A204.1 (cell line): Measurements from ENCODE around the gene FIBCD1.

Source experiments
- FAIRE-seq: peaks from 2 replicates; lab custom pipeline; 2012; peaks lifted over from hg19 to GRCh38; lab: Jason Lieb, UNC

Gene FIBCD1

DNA sequence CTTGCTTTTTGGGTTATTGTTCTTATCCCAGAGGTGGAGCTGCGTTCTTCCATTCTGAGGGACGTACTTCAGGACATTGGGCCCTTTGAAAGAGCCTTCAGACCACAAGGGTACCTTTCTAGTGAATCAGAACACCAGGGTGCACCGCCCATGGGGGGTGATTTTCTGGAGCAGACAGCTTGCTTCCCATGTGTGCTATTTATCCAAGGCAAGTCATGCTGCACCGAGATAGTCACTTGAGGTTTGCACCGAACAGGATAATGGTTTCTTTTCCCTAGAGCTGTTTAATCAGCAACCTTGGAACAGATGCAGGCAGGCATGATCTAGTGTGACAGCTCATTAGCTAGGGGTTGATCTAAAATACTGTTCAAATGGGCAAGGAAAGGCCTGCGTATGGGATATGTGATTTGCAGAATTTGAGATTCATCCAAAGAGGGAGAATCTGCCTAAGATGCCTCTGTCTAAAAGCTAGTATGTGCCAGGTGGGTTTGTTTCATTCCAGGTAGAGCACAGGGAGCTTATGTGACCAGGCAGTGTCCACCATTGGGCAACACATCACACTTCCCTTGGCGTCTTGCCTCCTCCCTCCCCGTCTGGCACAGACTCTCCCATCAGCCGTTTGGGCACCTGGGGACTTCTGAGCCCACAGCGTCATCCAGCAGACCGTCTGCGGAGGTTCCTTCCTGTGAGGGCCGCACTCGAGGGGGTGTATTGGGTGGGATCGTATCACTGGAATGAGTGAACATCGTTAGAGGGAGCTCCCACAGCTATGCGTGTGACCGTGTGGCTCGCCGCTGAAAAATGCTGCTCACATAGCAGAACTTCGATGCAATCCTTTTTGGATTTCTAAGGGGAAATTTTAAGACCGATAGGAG lies 80.9 kb downstream of the FIBCD1 start:
- FAIRE-seq, result no peak

GRCh38 chr9:130856474-130856873 lies 82.6 kb downstream of the FIBCD1 start:
- no peak for FAIRE-seq

GRCh38 chr9:130854835-130855234 lies 84.2 kb downstream of the FIBCD1 start:
- no peak for FAIRE-seq

DNA sequence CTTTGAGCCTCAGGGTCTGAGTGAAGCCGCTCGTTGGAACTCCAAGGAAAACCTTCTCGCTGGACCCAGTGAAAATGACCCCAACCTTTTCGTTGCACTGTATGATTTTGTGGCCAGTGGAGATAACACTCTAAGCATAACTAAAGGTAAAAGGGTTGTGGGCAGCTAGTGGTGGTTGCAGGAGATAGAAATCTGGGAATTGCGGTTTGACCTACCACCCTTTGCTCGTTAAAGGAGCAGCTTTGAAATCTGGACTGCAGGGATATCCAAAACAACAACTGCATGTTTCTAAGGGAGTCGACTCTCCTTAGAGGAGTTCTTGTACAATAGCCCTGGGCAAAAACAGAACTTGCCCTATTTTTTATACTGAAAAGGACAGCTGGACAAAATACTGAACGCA lies 85.0 kb downstream of the FIBCD1 start:
- no peak for FAIRE-seq

DNA sequence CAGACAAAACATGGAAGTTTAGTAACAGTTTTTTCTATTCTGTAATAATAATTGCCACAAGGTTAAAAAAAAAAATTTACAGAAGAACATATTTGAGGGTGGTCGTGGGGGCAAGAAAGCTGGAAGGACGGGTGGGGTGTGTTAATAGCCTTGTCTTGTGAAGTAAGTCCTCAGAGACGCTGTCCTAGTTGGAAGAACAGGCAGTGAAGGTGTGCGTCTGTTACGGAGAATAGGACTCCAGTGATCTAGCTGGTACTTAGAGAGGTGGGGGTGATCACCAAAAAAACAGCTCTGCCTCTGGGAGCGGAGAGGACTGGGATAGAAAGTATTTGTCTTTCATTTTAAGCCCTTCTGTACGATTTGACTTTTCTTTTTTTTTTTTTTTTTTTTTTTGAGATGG lies 86.2 kb downstream of the FIBCD1 start:
- FAIRE-seq, result no peak
